Smooth muscle cell (in vitro differentiated cells): Measurements from ENCODE around the gene CYP11A1. TPM values are rescaled to one million over a fixed set of nuclear protein-coding genes. Genes with fewer than 3 reads are reported as not detected.

Experiments used
- DNase-seq: peaks from one replicate; lab custom pipeline; 2025; ENCODE audit not compliant: unreplicated experiment; lab: John Stamatoyannopoulos, UW
- H2AFZ ChIP-seq: fragments of 200-600 bp; sonication (generic); 2 replicates; pipeline ENCODE4 v1.6.0; 2016; ENCODE audit warnings: antibody characterized with exemption, low read depth, mild to moderate bottlenecking
- H3F3A ChIP-seq: fragments of 200-600 bp; sonication (generic); 2 replicates; pipeline ENCODE4 v1.6.0; 2017; ENCODE audit warnings: antibody characterized with exemption, low read depth
- H3K27ac ChIP-seq: fragments of 200-600 bp; sonication (generic); 2 replicates; pipeline ENCODE4 v1.5.1; 2016; ENCODE audit warnings: low read depth, mild to moderate bottlenecking
- H3K27me3 ChIP-seq: fragments of 200-600 bp; sonication (generic); 2 replicates; pipeline ENCODE4 v1.6.1; 2016; ENCODE audit warnings: low read depth, mild to moderate bottlenecking
- H3K36me3 ChIP-seq: fragments of 200-600 bp; sonication (generic); 2 replicates; pipeline ENCODE4 v1.5.1; 2016; ENCODE audit warnings: low read depth
- H3K4me1 ChIP-seq: fragments of 200-600 bp; sonication (generic); 2 replicates; pipeline ENCODE4 v1.5.1; 2016; ENCODE audit warnings: low read depth
- H3K4me2 ChIP-seq: fragments of 200-600 bp; sonication (generic); 2 replicates; pipeline ENCODE4 v1.6.0; 2016; ENCODE audit warnings: mild to moderate bottlenecking
- H3K4me3 ChIP-seq: fragments of 200-600 bp; sonication (generic); 2 replicates; pipeline ENCODE4 v1.5.1; 2016; ENCODE audit warnings: mild to moderate bottlenecking
- H3K79me2 ChIP-seq: fragments of 200-600 bp; sonication (generic); 2 replicates; pipeline ENCODE4 v1.6.0; 2016; ENCODE audit warnings: low read depth, mild to moderate bottlenecking
- H3K9ac ChIP-seq: fragments of 200-600 bp; sonication (generic); 2 replicates; pipeline ENCODE4 v1.6.0; 2016; ENCODE audit warnings: low read depth
- H3K9me3 ChIP-seq: fragments of 200-600 bp; sonication (generic); replicated peaks from 2 replicates; pipeline ENCODE4 v1.5.1; 2016; ENCODE audit warnings: low read depth
- H4K20me1 ChIP-seq: fragments of 200-600 bp; sonication (generic); 2 replicates; pipeline ENCODE4 v1.6.0; 2016; ENCODE audit warnings: low read depth
- CTCF ChIP-seq: fragments of 200-600 bp; sonication (generic); IDR thresholded peaks from 2 replicates; pipeline ENCODE4 v1.5.1; 2017; ENCODE audit warnings: borderline replicate concordance, mild to moderate bottlenecking, antibody characterized with exemption; ENCODE audit not compliant: insufficient read depth, poor library complexity, severe bottlenecking
- WGBS: methylation state at CpG from one replicate; pipeline ENCODE4 v1.1.7; 2016; ENCODE audit warnings: low lambda C conversion rate; 5-methylcytosine and 5-hydroxymethylcytosine counted together
- polyA plus RNA-seq: library from polyadenylated mRNA; unstranded; fragments of >200 nt; fragmentation: Nextera tagmentation; extraction: Ambion mirVana; gene quantifications from 2 replicates; pipeline ENCODE4 v1.2.1, GENCODE V29; 2016
- total RNA-seq: library from RNA; depleted of rRNA; stranded (reverse); fragments of >200 nt; gene quantifications from 2 replicates; pipeline ENCODE4 v1.2.3, GENCODE V29; 2014

Gene CYP11A1
- total and polyA plus RNA-seq, 2 experiments from 2014 or later, result 3.5 to 6.6 TPM

GRCh38 chr15:74395319-74396145 is 28.1 kb upstream of the CYP11A1 start:
- Histone ChIP-seq H2AFZ (no peak overlapping the region), H3K9me3 (no peaks in the 10 kb centered on the region), H3K4me3 (no peak overlapping the region), H3K36me3 (no peaks in the 10 kb centered on the region), H3K9ac (peak overlapping the region; percentile 72), H3F3A (no peaks in the 10 kb centered on the region), H3K4me2 (peak overlapping the region; percentile 18), H4K20me1 (no peaks in the 10 kb centered on the region), H3K27me3 (no peaks in the 10 kb centered on the region), H3K4me1 (peaks cover 18% of the 10 kb centered on the region), H3K27ac (peak overlapping the region; percentile 94), H3K79me2 (no peaks in the 10 kb centered on the region)
- no peak for TF ChIP-seq CTCF
- 90% methylated on average over 17 of the region's 17 CpGs for WGBS
- DNase-seq, result no peak

- DNase-seq, result no peak
- Histone ChIP-seq H3K9me3 (no peaks in the 10 kb centered on the region), H3K4me2 (no peak overlapping the region), H3F3A (no peaks in the 10 kb centered on the region), H3K36me3 (no peaks in the 10 kb centered on the region), H2AFZ (no peak overlapping the region), H3K9ac (no peak overlapping the region), H3K27ac (peak overlapping the region; percentile 41), H3K27me3 (no peaks in the 10 kb centered on the region), H3K79me2 (no peaks in the 10 kb centered on the region), H3K4me3 (no peak overlapping the region), H4K20me1 (no peaks in the 10 kb centered on the region), H3K4me1 (peaks cover 10% of the 10 kb centered on the region)
- 96% methylated on average over 11 of the region's 11 CpGs for WGBS
- TF ChIP-seq CTCF, result no peak
Measured at GRCh38 chr15:74394090-74394846, 26.8 kb upstream of the CYP11A1 start.

GRCh38 chr15:74393423-74393822 is 26.0 kb upstream of the CYP11A1 start:
- H3K4me2 ChIP-seq, result no peak overlapping the region
- no peak overlapping the region for H3K9ac ChIP-seq
- H4K20me1 ChIP-seq, result no peaks in the 10 kb centered on the region
- H2AFZ ChIP-seq, result no peak overlapping the region
- peaks cover 10% of the 10 kb centered on the region for H3K4me1 ChIP-seq
- H3F3A ChIP-seq, result no peaks in the 10 kb centered on the region
- DNase-seq, result no peak
- H3K79me2 ChIP-seq, result no peaks in the 10 kb centered on the region
- no peak overlapping the region for H3K27ac ChIP-seq
- no peak overlapping the region for H3K4me3 ChIP-seq
- H3K36me3 ChIP-seq, result no peaks in the 10 kb centered on the region
- WGBS, result 92% methylated on average over 13 of the region's 13 CpGs
- H3K9me3 ChIP-seq, result no peaks in the 10 kb centered on the region
- no peak for TF ChIP-seq CTCF
- H3K27me3 ChIP-seq, result no peaks in the 10 kb centered on the region
